ENCODE data around the gene ZC3H4.

- TF ChIP-seq POLR2A (IDR thresholded peaks at IDR 0.05) = no peak
- no peak for TF ChIP-seq CTCF (IDR thresholded peaks at IDR 0.05)
- TF ChIP-seq EP300 (IDR thresholded peaks at IDR 0.05) = no peak
Measured at GRCh38 chr19:47106821-47107201, 6.8 kb downstream of the ZC3H4 start.
